ENCODE data around the gene NPSR1. TPM values are rescaled to one million over a fixed set of nuclear protein-coding genes. Genes with fewer than 3 reads are reported as not detected.

Gene NPSR1
- total RNA-seq, 2 experiments from 2014 or later = not detected

- H3K79me2 ChIP-seq (ENCODE audit: insufficient read depth, low read depth, low read length) = no peaks in the 10 kb centered on the region
- POLR2A ChIA-PET = interaction anchor here (1.0 kb wide), 1 partner anchor 56 kb away, joined by 6 read pairs; no protein-coding TSS in a partner anchor
- no peak for DNase-seq (ENCODE audit: low spot score)
- no peak overlapping the region for H3K4me3 ChIP-seq (ENCODE audit: low read depth, low read length, poor library complexity, severe bottlenecking)
- no TSS peak for BruUV-seq (replicated peaks)
- no peak overlapping the region for H3K4me2 ChIP-seq (ENCODE audit: low read length)
- H3K9me2 ChIP-seq (ENCODE audit: insufficient read depth, low read length) = no peaks in the 10 kb centered on the region
- H3K9me3 ChIP-seq (ENCODE audit: low read length) = no peaks in the 10 kb centered on the region
- intact Hi-C loops (cut with micrococcal nuclease; ENCODE audit: unreplicated experiment) = no loop called here
- no peak overlapping the region for H2AFZ ChIP-seq (ENCODE audit: low read length)
- H3K27ac ChIP-seq (ENCODE audit: low read depth, low read length, poor library complexity, severe bottlenecking) = no peak overlapping the region
- no peak for TF ChIP-seq CTCF (conservative IDR thresholded peaks at IDR 0.05; ENCODE audit: low read length)
- TF ChIP-seq EZH2phosphoT487 (IDR thresholded peaks at IDR 0.05; ENCODE audit: borderline replicate concordance, low read depth, low read length) = no peak
- H3K4me1 ChIP-seq (ENCODE audit: insufficient read depth, low read length, poor library complexity, severe bottlenecking) = no peaks in the 10 kb centered on the region
- H4K20me1 ChIP-seq (ENCODE audit: insufficient read depth, low read length) = no peaks in the 10 kb centered on the region
- no peaks in the 10 kb centered on the region for H3K36me3 ChIP-seq (ENCODE audit: insufficient read depth, low read length)
- CTCF ChIA-PET (ENCODE audit: unreplicated experiment) = no interaction called here
Observed at GRCh38 chr7:34727464-34727995, 69.5 kb downstream of the NPSR1 start.

- H2AFZ ChIP-seq (ENCODE audit: low read length) = no peak overlapping the region
- H3K27ac ChIP-seq (ENCODE audit: low read depth, low read length, poor library complexity, severe bottlenecking) = no peak overlapping the region
- ChIA-PET POLR2A (no interaction called here), CTCF (ENCODE audit: unreplicated experiment) (no interaction called here)
- H3K4me3 ChIP-seq (ENCODE audit: low read depth, low read length, poor library complexity, severe bottlenecking) = no peak overlapping the region
- BruUV-seq (replicated peaks) = no TSS peak
- no peaks in the 10 kb centered on the region for H4K20me1 ChIP-seq (ENCODE audit: insufficient read depth, low read length)
- intact Hi-C loops (cut with micrococcal nuclease; ENCODE audit: unreplicated experiment) = no loop called here
- H3K9me3 ChIP-seq (ENCODE audit: low read length) = no peaks in the 10 kb centered on the region
- no peaks in the 10 kb centered on the region for H3K79me2 ChIP-seq (ENCODE audit: insufficient read depth, low read depth, low read length)
- H3K4me2 ChIP-seq (ENCODE audit: low read length) = no peak overlapping the region
- TF ChIP-seq CTCF (conservative IDR thresholded peaks at IDR 0.05; ENCODE audit: low read length) (no peak), EZH2phosphoT487 (IDR thresholded peaks at IDR 0.05; ENCODE audit: borderline replicate concordance, low read depth, low read length) (no peak)
- no peak for DNase-seq (ENCODE audit: low spot score)
- no peaks in the 10 kb centered on the region for H3K4me1 ChIP-seq (ENCODE audit: insufficient read depth, low read length, poor library complexity, severe bottlenecking)
- no peaks in the 10 kb centered on the region for H3K9me2 ChIP-seq (ENCODE audit: insufficient read depth, low read length)
- H3K36me3 ChIP-seq (ENCODE audit: insufficient read depth, low read length) = no peaks in the 10 kb centered on the region
Observed at GRCh38 chr7:34728156-34728555, 70.1 kb downstream of the NPSR1 start.

- TF ChIP-seq EZH2phosphoT487 (IDR thresholded peaks at IDR 0.05; ENCODE audit: borderline replicate concordance, low read depth, low read length) = no peak
- no peak for TF ChIP-seq CTCF (conservative IDR thresholded peaks at IDR 0.05; ENCODE audit: low read length)
- intact Hi-C loops (cut with micrococcal nuclease; ENCODE audit: unreplicated experiment) = no loop called here
- no peak for DNase-seq (ENCODE audit: low spot score)
- no peak overlapping the region for H3K4me3 ChIP-seq (ENCODE audit: low read depth, low read length, poor library complexity, severe bottlenecking)
- H3K4me2 ChIP-seq (ENCODE audit: low read length) = no peak overlapping the region
- H3K79me2 ChIP-seq (ENCODE audit: insufficient read depth, low read depth, low read length) = no peaks in the 10 kb centered on the region
- no peaks in the 10 kb centered on the region for H4K20me1 ChIP-seq (ENCODE audit: insufficient read depth, low read length)
- H2AFZ ChIP-seq (ENCODE audit: low read length) = no peak overlapping the region
- H3K9me2 ChIP-seq (ENCODE audit: insufficient read depth, low read length) = no peaks in the 10 kb centered on the region
- H3K36me3 ChIP-seq (ENCODE audit: insufficient read depth, low read length) = no peaks in the 10 kb centered on the region
- no peaks in the 10 kb centered on the region for H3K9me3 ChIP-seq (ENCODE audit: low read length)
- POLR2A ChIA-PET = no interaction called here
- no peaks in the 10 kb centered on the region for H3K4me1 ChIP-seq (ENCODE audit: insufficient read depth, low read length, poor library complexity, severe bottlenecking)
- no TSS peak for BruUV-seq (replicated peaks)
- no peak overlapping the region for H3K27ac ChIP-seq (ENCODE audit: low read depth, low read length, poor library complexity, severe bottlenecking)
- CTCF ChIA-PET (ENCODE audit: unreplicated experiment) = no interaction called here
Observed at GRCh38 chr7:34734771-34735170, 76.8 kb downstream of the NPSR1 start.

Data from OCI-LY7 (cell line).